GM21526 (cell line): ENCODE measurements around the gene ARFGAP1.

Source experiments
- ATAC-seq: cut with Tn5 transposase; IDR thresholded peaks from one replicate; pipeline ENCODE4 v1.9.1; 2021; ENCODE audit warnings: moderate library complexity; ENCODE audit not compliant: unreplicated experiment, low FRiP score

Gene ARFGAP1

GRCh38 chr20:63317061-63317460 is 44.4 kb downstream of the ARFGAP1 start:
- ATAC-seq, result no peak

- ATAC-seq, result no peak
Observed at GRCh38 chr20:63317601-63318291, 45.1 kb downstream of the ARFGAP1 start.

- ATAC-seq, result no peak
Observed at GRCh38 chr20:63318391-63319163, 46.0 kb downstream of the ARFGAP1 start.

GRCh38 chr20:63319164-63320040 is 46.8 kb downstream of the ARFGAP1 start:
- no peak for ATAC-seq

GRCh38 chr20:63320041-63320511 is 47.5 kb downstream of the ARFGAP1 start:
- ATAC-seq, result no peak

GRCh38 chr20:63320616-63321147 is 48.1 kb downstream of the ARFGAP1 start:
- ATAC-seq, result no peak

- ATAC-seq, result no peak
Observed at GRCh38 chr20:63321148-63321831, 48.7 kb downstream of the ARFGAP1 start.

- no peak for ATAC-seq
Observed at GRCh38 chr20:63322146-63322932, 49.7 kb downstream of the ARFGAP1 start.

GRCh38 chr20:63322933-63323273 is 50.3 kb downstream of the ARFGAP1 start:
- ATAC-seq, result no peak

GRCh38 chr20:63323357-63323981 is 50.9 kb downstream of the ARFGAP1 start:
- no peak for ATAC-seq

GRCh38 chr20:63325021-63325471 is 52.4 kb downstream of the ARFGAP1 start:
- no peak for ATAC-seq

- ATAC-seq, result no peak
Observed at GRCh38 chr20:63325554-63326313, 53.1 kb downstream of the ARFGAP1 start.

GRCh38 chr20:63326314-63327230 is 54.0 kb downstream of the ARFGAP1 start:
- no peak for ATAC-seq

GRCh38 chr20:63327231-63327745 is 54.7 kb downstream of the ARFGAP1 start:
- ATAC-seq, result no peak

GRCh38 chr20:63328026-63328700 is 55.5 kb downstream of the ARFGAP1 start:
- ATAC-seq, result no peak

GRCh38 chr20:63328718-63329275 is 56.2 kb downstream of the ARFGAP1 start:
- ATAC-seq, result no peak
